Measurements from ENCODE around the gene ALG5.

Gene ALG5

GRCh38 chr13:36915896-36916640, 83.1 kb downstream of the ALG5 start:
- no peak for DNase-seq (ENCODE audit: low read depth in 3 of 3)

GRCh38 chr13:36915106-36915505, 84.0 kb downstream of the ALG5 start:
- no peak for DNase-seq (ENCODE audit: low read depth in 3 of 3)

GRCh38 chr13:36914648-36915047, 84.5 kb downstream of the ALG5 start:
- DNase-seq (ENCODE audit: low read depth in 3 of 3): no peak

GRCh38 chr13:36913463-36913862, 85.7 kb downstream of the ALG5 start:
- no peak for DNase-seq (ENCODE audit: low read depth in 3 of 3)

GRCh38 chr13:36912973-36913372, 86.2 kb downstream of the ALG5 start:
- DNase-seq (ENCODE audit: low read depth in 3 of 3): no peak

- no peak for DNase-seq (ENCODE audit: low read depth in 3 of 3)
These were observed 86.8 kb downstream of the ALG5 start for GRCh38 chr13:36912369-36912768.

GRCh38 chr13:36910545-36910944, 88.6 kb downstream of the ALG5 start:
- DNase-seq (ENCODE audit: low read depth in 3 of 3): no peak

GRCh38 chr13:36907821-36908220, 91.3 kb downstream of the ALG5 start:
- DNase-seq (ENCODE audit: low read depth in 3 of 3): no peak

- no peak for DNase-seq (ENCODE audit: low read depth in 3 of 3)
These were observed 91.9 kb downstream of the ALG5 start for GRCh38 chr13:36907266-36907665.

GRCh38 chr13:36905944-36906343, 93.2 kb downstream of the ALG5 start:
- no peak for DNase-seq (ENCODE audit: low read depth in 3 of 3)

- DNase-seq (ENCODE audit: low read depth in 3 of 3): no peak
These were observed 95.1 kb downstream of the ALG5 start for GRCh38 chr13:36903925-36904595.
